ENCODE results near the gene ASAH2.
"Not testable (repeated sequence)": the region's sequence is repeated elsewhere in the genome, so short reads cannot be mapped to it uniquely, and the experiment has no call there.

DNA sequence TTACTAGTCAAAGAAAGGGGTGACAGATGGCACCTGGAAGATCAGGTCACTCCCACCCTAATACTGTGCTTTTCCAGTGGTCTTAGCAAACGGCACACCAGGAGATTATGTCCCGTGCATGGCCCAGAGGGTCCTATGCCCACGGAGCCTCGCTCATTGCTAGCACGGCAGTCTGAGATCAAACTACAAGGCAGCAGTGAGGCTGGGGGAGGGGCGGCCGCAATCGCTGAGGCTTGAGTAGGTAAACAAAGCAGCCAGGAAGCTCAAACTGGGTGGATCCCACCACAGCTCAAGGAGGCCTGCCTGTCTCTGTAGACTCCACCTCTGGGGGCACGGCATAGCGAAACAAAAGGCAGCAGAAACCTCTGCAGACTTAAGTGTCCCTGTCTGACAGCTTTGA is 11.3 kb upstream of the ASAH2 start:
- not testable (repeated sequence) for TF ChIP-seq CTCF, POLR2A (IDR thresholded peaks at IDR 0.05)
